HG03342 (cell line): ENCODE data around the gene WIZ.

Experiments
- ATAC-seq: cut with Tn5 transposase; IDR thresholded peaks from one replicate; pipeline ENCODE4 v1.9.1; 2021; ENCODE audit warnings: mild to moderate bottlenecking, moderate library complexity; ENCODE audit not compliant: unreplicated experiment

Gene WIZ

DNA sequence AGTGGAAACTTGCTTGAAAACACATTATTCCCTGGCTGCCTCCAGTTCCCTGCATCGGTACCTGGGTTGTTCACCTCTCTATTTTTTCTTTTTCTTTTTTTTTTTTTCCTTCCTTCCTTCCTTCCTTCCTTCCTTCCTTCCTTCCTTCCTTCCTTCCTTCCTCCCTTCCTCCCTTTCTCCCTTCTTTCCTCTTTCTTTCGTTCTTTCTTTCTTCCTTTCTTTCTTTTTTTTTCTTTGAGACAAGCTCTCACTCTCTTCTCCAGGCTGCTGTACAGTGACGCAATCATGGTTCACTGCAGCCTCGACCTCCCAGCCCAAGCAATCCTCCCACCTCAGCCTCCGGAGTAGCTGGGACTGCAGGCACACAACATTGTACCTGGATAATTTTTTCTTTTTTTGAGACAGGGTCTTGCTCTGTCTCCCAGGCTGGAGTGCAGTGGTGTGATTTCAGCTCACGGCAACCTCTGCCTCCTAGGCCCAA lies 18.0 kb upstream of the WIZ start:
- no peak for ATAC-seq

DNA sequence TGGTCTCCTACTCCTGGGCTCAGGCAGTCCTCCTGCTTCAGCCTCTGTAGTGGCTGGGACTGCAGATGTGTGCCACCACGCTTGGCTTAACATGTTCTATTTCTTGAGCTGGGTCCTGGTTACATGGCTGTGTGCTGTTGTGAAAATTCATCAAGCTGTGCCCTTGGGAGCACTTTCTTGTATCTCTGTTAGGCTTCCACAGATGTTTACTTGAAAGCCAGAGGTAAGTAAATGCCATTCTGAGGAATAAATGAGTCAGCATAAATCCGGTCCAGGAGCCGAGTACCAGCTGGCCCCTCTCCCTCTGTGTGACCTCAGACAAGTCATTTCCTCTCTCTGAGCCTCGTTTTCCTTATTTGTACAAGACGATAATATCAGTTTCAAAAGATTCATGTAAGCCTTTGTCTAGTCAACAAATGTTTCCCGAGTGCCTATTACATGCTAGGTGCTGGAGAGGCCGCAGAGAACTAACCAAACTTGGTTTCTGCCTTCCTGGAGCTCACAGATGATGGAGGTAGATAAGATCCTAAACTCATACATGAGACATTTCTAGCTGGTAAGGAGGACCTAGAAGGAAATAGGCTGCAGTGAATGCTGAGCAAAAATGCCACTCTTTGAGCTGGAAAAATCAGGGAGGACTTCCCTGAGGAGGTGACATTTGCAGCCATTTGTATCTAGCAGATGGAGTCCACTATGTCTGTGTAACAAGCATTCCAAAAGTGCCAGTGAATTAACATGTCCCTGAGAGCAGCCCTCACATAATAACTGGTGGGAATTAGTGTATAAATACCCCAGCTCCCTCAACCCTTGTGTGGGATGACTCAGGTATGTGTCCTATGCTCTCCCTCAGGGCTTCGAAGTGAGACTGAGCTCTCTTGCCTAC lies 17.3 kb upstream of the WIZ start:
- peak; percentile 50 for ATAC-seq

DNA sequence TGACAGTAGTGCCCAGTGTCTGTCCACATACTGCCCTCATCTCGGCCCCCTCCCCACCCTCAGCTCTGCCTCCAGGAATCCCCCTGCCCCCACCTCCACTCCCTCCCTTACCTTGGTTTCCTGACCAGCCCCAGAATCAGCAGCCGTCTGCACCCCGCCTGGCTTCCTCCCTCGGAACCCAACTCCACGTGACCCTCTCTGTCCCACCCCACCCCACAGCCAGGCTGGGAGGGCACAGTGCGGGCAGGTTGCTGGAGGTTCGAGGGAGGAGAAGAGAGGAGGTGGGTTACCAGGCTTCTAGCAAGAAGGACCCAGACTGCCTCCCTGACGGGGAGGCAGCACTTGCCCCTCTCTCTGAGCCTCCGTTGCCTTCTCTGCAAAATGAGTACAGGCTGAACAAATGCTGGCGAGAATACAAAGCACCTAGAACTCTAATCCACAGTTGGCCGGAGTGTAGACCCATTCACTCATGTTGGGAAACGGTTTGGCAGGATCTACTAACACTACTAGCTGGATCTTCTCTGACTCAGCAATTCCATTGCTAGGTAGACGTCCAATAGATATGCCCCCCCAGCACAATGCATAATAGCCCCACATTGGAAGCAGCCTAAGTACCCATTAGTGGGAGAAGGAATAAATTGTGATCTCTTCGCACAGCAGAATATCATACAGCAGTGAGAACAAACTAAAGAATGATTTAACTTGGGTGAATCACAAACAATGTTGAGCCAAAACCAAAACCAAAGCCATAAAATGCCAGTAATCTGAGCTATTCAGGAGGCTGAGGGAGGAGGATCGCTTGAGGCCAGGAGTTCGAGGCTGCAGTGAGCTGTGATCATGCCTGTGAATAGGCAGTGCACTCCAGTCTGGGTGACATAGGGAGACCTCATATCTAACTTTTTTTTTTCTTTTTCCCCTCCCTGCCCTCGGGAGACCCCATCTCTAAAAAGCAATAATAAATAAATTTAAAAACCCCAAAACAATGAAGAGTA lies 14.9 kb upstream of the WIZ start, which contains the start of gene RASAL3:
RASAL3 (minus strand) TSS at position 151 of the 992 bp plus-strand sequence. CDS start 186 bp downstream, outside the sequence.
- ATAC-seq = no peak

DNA sequence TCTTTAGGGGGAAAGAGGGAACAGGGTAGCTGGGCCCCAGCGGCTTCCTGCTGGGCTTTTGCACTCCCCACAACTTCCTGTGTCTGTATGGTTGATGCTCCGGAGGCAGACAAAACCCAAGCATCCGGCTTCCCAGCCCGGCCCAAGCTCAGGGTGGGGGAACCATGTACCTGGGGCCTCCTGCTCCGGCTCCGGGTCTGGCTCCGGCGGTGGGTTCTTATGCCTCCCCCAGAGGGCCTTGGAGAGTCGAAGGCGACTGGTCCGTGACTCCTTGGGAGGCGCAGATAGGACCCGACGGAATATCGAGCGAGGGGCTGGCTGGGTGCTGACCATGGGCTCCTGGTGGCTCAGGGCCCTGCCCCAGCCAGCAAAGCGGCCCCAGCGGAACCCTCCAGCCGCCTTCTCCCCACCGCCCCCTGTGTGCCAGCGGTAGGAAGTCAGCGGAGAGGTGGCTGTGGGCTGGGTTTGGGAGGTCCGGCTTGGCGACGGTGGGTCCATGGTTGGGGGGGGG lies 14.2 kb upstream of the WIZ start:
- ATAC-seq = no peak

DNA sequence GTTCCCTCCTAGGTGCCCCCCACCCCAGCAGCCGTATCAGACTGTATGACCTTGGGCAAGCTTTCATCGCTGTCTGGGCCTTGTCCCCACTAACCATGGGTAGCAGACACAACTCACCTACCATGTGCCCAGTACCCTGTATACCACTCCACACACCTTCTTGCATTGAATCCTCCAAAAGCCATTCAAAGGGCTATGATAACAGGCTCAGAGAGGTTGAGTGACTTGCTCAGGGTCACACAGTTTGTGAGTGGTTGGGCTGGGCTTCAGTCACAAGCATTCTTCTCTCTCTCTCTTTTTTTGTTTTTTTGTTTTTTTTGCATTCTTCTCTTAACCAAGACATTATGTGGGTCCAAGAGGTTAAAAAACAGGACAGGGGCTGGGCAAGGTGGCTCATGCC lies 11.9 kb upstream of the WIZ start:
- no peak for ATAC-seq

DNA sequence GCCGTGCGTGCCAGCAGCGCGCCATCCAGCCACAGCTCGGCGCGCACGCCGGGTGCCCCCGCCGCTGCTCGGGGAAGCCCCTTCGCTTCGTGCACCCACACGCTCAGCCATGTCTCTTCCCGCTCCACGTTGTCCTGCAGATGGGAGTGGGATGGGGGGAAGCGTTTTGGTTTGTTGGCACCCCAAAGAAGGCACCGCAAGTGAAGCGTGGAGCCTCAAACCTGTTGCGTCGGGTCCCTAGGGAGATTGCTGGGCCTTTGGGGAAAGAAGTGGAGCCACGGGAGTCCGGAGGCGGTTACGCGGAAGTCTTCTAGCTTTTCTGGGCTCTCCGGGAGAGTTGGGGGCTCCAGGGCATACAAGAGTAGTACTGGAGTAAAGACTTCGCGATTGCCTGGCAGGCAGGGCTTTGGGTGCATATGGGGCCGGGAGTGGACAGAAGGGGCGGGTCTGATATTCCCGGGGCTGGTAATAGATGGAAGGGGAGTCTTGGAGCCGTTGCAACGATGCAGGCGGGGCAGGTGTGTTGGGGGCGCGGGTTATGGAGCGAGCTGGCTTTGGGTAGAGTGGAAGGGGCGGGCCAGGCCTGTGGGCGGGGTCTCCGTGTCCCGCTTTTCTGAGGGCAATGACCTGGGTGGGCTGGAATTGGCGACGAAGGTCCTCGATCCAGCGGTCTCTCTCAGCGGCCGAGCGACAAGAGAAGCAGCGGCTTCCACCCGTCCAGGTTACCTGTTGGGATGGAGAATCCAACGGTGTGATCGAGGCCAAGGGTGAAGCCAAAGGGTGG lies 8.1 kb upstream of the WIZ start:
- ATAC-seq = no peak

DNA sequence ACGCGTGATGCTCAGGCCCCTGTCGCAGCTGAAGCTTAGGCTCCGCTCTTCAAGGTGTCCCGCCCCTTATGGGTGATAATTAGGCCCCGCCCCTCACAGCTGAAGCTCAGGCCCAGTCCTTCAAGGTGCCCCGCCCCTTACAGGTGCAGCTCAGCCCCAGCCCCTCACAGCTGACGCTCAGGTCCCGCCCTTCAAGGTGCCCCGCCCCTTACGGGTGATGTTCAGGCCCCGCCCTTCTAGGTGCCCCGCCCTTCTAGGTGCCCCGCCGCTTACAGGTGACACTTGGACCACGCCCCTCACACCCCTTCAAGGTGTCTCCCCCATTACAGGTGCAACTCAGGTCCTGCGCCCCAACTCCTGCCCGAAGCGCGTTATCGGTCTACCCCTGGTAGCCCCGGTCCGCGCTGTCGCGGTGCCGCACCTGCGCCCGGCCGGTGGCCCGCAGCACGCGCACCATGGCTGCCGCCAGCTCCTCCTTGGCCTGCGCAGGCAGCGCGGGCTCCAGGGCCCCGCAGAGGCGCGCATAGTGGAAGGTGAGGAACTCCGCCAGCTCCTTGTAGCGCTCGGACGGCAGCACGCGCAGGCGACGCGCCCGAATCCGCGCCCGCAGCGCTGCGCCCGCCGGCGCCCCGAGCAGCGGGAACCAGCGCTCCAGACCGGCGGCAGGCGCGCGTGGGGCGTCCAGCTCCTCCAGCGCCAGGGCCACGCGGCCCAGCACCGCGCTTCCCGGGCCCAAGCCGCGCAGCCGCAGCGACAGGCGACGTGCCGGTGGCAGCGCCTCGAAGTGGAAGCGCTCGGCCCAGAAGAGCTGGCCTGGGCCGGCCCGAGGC lies 7.3 kb upstream of the WIZ start:
- no peak for ATAC-seq

DNA sequence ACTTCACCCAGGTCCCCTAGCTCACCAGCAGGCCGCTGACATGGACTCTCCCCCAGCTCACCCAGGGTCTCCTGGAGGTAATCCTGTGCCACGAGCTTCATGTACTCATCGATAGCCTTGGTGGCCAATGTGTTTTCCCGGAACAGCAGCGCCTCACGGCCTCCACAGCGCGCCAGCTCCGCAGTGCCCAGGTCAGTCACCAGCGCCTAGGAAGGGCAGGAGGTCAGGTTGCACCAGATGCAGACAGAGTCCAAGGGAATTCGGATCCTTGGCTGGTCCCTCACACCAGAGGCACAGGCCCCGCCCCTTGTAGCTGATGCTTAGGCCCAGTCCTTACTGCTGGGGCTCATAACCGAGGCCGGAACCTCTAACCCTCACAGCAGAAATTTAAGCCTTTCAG lies 6.7 kb upstream of the WIZ start:
- ATAC-seq = no peak

DNA sequence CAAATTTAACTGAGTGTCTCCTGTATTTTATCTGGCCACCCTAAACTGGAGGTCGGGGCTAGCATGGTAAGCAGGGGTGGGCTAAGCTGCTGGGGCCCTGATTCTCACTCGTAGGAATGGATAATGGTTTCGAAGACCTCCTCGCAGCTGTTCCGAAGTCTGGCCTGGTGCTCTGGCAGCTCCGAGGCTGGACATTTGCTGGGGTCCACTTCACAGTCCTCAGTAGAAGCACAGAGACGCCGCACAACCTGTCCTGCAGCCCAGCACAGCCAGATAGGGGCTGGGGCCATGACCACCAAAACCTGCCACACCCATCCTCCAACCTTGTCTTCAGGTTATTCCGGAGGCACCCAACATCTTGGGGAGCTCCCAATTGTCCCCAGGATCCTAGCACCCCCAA lies 6.2 kb upstream of the WIZ start:
- ATAC-seq = no peak

DNA sequence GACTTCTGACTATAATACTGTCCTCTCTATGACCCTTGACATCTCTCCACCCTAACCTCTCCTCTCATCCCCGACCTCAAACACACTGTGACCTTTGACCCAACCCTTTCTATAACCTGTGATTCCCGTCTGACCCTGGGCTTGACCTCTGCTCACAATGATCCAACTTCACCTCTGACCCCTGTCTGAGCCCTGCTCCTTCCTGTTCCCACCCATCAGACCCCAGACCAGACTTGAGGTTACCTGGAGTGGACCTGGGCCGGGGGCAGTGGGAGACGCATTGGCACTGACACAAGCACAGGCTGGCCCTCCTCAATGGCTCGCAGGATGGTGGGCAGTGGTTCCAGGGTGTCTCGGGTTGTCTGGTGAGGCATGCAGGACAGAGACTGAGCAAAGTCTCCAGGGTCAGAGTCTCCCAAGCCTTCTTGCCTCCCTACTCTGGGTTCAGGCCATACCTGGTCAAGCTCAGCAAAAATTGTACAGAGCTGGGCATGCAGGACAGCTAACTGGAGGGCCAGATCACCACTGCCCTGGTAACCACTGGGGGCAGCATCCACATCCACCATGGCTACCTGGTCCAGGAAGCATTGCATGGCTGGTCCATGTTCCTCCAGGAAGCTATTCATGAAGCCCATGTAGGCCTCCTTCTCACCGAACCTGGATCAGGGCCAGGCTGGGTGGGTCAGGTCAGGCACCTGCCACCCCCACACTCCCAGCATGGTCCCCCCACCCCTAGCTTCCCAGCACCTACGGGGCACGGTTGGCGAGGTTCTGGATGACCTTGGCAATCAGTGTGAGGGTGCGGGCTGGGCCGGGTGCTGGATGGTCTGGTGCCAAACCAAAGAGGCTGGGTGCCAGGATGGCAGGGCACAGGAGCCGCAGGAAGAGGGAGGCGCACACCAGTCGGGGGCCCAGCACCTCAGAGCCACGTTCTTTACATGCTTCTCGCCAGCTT lies 4.4 kb upstream of the WIZ start:
- no peak for ATAC-seq

DNA sequence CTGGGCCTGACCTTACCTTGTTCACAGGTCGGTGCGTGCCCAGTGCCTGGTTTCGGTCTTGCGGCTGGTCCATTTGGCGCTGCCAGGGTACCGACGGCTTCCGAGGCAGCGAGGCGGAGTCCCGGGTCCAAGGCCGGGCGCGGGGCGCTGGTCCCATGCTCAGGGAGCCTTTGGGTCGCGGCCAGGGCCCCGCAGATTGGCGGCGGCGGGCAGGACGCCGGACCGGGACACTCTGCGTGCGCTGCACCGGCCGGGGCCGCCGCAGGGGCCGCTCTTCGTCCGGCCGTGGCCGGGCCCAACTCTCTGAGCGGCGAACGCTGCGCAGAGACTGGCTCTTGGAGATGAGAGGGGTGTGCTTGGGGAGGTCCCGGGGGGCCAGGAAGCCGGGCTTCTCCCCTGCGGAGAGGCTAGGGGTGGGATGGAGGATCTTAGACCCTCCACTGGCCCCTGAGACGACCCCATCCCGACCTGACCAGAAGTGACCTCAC lies 3.4 kb upstream of the WIZ start:
- no peak for ATAC-seq

DNA sequence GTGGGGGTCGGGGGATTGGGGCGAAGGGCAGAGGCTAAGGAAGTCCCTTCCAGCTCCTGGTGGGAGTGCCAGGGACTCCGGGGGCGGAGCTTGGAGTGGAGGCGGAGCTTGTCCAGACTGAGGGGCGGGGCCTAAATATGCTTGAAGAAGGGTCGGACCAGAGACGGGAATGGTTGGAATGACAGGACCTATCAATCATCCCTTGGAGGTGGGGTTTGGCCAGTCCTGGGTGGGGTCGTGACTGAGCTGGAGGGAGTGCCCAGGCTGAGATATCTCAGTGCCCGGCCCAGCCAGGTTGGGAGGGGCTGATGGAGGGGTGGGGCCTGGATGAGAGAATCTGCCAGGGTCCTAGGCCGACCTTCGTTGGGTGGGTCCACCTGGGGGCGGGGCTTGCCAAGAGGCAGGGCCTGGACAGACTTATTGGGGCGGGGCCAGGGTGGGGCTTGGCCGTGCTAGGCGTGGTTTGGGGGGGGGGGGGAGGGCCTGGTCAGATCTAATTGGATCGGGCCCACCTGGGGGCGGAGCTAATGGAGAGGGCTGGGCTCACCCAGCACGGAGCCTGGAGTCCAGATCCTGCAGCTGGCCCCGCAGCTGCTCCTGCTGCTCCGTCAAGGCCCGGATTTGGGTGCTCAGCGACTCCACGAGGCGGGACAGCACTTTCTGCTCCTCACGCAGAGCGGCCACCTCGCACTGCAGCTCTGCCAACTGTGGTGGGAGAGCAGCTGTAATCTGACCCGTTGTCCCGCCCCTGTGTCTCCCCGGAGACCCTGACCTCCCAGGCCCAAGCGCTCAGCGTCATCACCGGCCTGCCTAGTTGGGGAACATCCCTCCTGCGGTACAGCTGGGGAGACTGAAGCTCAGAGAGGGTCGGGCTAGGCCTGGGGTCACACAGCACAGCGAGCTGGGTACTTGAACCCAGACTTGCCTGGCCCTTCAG lies 2.6 kb upstream of the WIZ start:
- no peak for ATAC-seq

DNA sequence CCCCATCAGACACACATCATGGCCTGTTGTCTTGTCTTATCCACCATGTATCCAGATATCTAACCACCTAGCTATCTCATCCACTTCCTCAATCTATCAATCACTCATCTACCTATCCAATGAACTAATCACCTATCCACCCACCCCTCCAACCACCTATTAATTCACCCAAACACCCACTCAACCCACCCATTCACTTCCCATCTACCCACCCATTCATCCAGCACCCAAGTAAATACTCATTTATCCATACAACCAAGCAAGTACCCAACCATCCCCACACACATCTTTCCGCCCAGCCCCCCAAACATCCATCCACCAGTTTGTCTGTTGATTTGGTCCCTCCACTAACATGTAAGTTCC lies 753 bp upstream of the WIZ start:
- ATAC-seq = no peak

DNA sequence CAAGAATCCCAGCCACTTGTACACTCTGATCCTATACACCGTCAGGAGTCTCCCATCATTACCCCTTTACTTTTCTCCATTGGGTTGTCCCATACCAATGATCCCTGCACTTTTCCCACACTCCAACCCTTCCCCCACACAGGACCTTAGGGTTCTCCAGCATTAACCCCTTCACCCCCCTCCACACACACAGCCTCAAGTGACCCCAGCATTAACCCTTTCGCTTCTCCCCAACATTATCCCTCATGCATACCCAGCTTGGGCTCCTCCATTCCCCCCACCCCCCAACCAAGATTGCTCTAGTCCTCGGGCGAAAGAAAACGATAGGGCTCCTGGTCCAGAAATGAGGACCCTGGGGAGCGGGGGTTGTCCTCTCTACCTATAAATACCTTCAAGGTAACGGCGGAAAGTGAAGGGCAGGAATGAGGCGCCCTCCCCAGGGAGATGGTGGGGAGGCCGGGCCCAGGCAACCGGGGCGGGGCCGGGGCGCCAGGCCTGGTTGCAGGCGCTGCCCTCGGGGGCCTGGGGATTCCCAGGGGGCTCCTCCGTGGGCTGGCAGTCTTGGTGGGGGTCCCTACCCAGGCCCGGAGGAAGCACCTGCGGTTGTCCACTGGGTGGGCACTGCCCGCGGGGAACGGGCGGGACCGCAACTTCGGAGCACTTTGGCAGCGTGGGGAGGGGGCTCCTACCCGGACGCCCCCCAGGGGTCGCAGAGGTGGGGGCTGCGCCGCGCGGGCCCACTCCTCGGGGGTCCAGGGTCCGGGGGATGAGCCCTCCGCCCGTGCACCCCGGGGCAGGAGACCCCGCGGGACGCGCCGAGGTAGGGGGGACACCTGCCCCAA lies 757 bp downstream of the WIZ start:
- no peak for ATAC-seq

DNA sequence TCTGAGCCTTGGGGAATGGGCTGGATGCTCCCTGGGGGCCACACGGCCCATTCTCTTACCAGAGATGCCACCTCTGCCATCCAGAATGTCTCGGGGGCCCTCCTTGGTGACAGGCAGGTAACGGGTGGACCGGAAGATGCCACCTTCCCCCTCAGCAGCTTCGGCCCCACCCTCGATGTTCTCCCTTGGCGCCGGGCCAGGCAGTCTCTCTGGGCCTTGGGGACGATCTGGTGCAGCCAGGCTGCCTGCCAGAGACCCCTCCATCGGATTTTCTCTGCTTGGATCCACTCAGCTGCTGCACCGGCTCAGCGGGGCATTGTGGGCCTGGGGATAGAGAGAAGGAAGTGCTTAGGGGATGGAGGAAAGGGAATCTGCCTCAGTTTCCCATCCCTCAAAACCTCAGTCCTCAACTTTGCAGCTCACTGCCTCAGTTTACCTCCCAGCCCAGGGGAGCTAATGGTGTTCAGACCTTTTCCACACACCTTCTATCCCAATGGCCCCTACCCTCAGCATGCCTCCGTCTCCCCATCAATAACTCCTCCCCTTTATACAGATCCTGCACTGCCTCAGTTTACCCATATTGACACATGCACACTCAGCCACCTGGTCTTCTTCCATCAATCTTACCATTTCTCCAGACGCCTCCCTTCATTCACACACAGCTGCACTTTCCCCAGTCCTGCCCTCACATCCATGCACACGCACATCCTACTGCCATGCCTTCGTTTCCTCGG lies 1.5 kb downstream of the WIZ start:
- ATAC-seq = no peak

DNA sequence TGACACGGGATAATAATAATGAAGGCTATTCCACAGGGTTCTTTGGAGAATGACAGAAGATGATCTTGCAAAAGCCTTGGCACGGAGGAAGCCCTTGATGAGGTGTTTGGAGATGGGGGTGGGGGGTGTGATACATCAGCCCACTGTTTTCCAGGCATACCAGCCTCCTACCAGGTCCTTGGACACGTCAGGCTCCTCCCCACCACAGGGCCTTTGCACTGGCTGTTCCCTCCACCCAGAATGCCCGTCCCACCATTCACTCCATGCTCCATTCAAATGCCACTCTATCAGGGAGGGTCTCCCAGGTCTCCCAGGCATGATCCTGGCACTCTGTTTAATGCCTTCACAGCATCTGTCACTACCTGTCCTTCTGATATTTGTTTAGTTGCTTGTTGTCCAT lies 2.7 kb downstream of the WIZ start:
- no peak for ATAC-seq
